Measurements from ENCODE around the gene OR8B3. TPM values are rescaled to one million over a fixed set of nuclear protein-coding genes. Genes with fewer than 3 reads are reported as not detected.

OR8B3 gene
- polyA plus RNA-seq, 1 donor from 2014 or later = not detected

DNA sequence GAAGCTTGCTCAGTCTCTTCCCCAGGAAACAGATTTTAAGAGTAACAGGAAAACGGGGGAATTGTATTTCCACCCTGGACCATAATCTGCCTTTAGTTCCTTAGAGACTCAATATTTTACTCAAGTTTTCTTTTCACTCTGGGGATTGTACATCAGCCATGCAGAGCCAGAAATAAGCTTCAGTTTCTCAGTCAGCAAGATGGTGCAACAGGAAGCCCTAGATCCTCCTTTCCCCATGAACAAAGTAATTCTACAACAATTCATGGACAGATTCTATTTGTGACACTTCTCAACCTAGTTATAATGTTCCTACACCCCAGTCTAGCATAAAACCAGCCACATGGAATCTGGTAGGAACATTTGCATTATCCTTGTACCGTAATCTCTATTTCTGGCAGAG, 39.3 kb downstream of the OR8B3 start:
- no peaks in the 10 kb centered on the region for H3K36me3 ChIP-seq (ENCODE audit: insufficient read depth, low read length)
- no peak overlapping the region for H3K4me2 ChIP-seq (ENCODE audit: low read length)
- no peaks in the 10 kb centered on the region for H3K79me2 ChIP-seq (replicated peaks; ENCODE audit: insufficient read depth, low read length)
- TF ChIP-seq MXI1 (conservative IDR thresholded peaks at IDR 0.05; ENCODE audit: poor library complexity, severe bottlenecking) (no peak), REST (IDR thresholded peaks at IDR 0.05; ENCODE audit: borderline replicate concordance) (no peak), SMC3 (conservative IDR thresholded peaks at IDR 0.05; ENCODE audit: poor library complexity) (no peak)
- H3K4me3 ChIP-seq (ENCODE audit: low read length) = no peak overlapping the region
- no peaks in the 10 kb centered on the region for H3K9me2 ChIP-seq (ENCODE audit: insufficient read depth, low read length)
- no peaks in the 10 kb centered on the region for H4K20me1 ChIP-seq (ENCODE audit: insufficient read depth)
- no peak overlapping the region for H2AFZ ChIP-seq (ENCODE audit: low read depth, low read length)
- H3K9ac ChIP-seq (ENCODE audit: low read length) = no peak overlapping the region
- no peaks in the 10 kb centered on the region for H3F3A ChIP-seq (ENCODE audit: insufficient read depth, low read length, poor library complexity, severe bottlenecking)
- H3K9me3 ChIP-seq (ENCODE audit: low read length) = no peaks in the 10 kb centered on the region
- no peaks in the 10 kb centered on the region for H3K27me3 ChIP-seq (ENCODE audit: insufficient read depth, low read depth, low read length)
- H3K27ac ChIP-seq (ENCODE audit: low read length) = no peak overlapping the region

DNA sequence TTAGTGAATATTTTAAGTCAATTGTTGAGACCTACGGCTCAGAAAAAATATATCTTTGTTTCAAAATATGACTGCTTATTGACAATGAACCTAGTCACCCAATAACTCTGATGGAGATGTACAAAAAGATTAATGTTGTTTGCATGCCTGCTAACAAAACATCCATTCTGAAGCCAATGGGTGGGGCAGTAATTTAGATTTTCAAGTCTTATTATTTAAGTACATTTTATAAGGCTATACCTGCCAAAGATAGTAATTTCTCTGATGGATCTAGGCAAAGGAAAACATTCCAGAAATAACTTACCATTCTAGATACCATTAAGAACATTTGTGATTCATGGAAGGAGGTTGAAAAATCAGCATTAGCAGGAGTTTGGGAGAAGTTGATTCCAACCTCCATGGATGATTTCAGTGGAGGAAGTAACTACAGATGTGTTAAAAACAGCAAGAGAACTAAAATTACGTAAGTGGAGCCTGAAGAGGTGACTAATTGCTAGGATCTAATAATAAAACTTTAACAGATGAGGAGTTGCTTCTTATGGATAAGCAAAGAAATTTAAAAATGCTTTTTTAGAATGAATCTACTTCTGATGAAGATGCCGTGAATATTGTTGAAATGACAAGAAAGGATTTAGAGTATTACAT, 52.4 kb downstream of the OR8B3 start:
- Histone ChIP-seq H3K4me2 (ENCODE audit: low read length) (no peak overlapping the region), H3K9ac (ENCODE audit: low read length) (no peak overlapping the region), H2AFZ (ENCODE audit: low read depth, low read length) (no peak overlapping the region), H3K27ac (ENCODE audit: low read length) (no peak overlapping the region), H3K4me3 (ENCODE audit: low read length) (no peak overlapping the region), H3K36me3 (ENCODE audit: insufficient read depth, low read length) (no peaks in the 10 kb centered on the region), H4K20me1 (ENCODE audit: insufficient read depth) (no peaks in the 10 kb centered on the region), H3K9me2 (ENCODE audit: insufficient read depth, low read length) (no peaks in the 10 kb centered on the region), H3K9me3 (ENCODE audit: low read length) (no peaks in the 10 kb centered on the region), H3K79me2 (replicated peaks; ENCODE audit: insufficient read depth, low read length) (no peaks in the 10 kb centered on the region), H3K27me3 (ENCODE audit: insufficient read depth, low read depth, low read length) (no peaks in the 10 kb centered on the region), H3F3A (ENCODE audit: insufficient read depth, low read length, poor library complexity, severe bottlenecking) (no peaks in the 10 kb centered on the region)
- TF ChIP-seq, protein P1, sequence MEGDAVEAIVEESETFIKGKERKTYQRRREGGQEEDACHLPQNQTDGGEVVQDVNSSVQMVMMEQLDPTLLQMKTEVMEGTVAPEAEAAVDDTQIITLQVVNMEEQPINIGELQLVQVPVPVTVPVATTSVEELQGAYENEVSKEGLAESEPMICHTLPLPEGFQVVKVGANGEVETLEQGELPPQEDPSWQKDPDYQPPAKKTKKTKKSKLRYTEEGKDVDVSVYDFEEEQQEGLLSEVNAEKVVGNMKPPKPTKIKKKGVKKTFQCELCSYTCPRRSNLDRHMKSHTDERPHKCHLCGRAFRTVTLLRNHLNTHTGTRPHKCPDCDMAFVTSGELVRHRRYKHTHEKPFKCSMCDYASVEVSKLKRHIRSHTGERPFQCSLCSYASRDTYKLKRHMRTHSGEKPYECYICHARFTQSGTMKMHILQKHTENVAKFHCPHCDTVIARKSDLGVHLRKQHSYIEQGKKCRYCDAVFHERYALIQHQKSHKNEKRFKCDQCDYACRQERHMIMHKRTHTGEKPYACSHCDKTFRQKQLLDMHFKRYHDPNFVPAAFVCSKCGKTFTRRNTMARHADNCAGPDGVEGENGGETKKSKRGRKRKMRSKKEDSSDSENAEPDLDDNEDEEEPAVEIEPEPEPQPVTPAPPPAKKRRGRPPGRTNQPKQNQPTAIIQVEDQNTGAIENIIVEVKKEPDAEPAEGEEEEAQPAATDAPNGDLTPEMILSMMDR (IDR thresholded peaks at IDR 0.05; ENCODE audit: poor library complexity, severe bottlenecking) = no peak
- TF ChIP-seq POLR2AphosphoS5 (IDR thresholded peaks at IDR 0.05) = no peak
- no peak for TF ChIP-seq EP300 (conservative IDR thresholded peaks at IDR 0.05; ENCODE audit: poor library complexity, severe bottlenecking)
- no peak for TF ChIP-seq MXI1 (conservative IDR thresholded peaks at IDR 0.05; ENCODE audit: poor library complexity, severe bottlenecking)
- no peak for TF ChIP-seq EZH2 (IDR thresholded peaks at IDR 0.05; ENCODE audit: borderline replicate concordance, insufficient read depth, low read length, poor library complexity, severe bottlenecking)
- TF ChIP-seq TAF1 (IDR thresholded peaks at IDR 0.05; ENCODE audit: low read depth) = no peak
- TF ChIP-seq SMC3 (conservative IDR thresholded peaks at IDR 0.05; ENCODE audit: poor library complexity) = no peak
- TF ChIP-seq REST (IDR thresholded peaks at IDR 0.05; ENCODE audit: borderline replicate concordance) = no peak
- TF ChIP-seq RAD21 (conservative IDR thresholded peaks at IDR 0.05) = no peak

Other genes with a start within 250 kb of the OR8B3 start
- gene OR10D3, start 215.7 kb downstream of the OR8B3 start, polyA plus RNA-seq = not detected in 2 replicates
- gene OR8G1, start 157.9 kb downstream of the OR8B3 start, polyA plus RNA-seq = not detected in 2 replicates
- gene OR8G5, start 142.6 kb downstream of the OR8B3 start, polyA plus RNA-seq = not detected in 2 replicates
- not detected in 2 replicates for gene OR8D1, start 85.1 kb downstream of the OR8B3 start, polyA plus RNA-seq
- not detected in 2 replicates for gene OR8D2, start 78.8 kb downstream of the OR8B3 start, polyA plus RNA-seq
- not detected in 2 replicates for gene OR8B2, start 14.5 kb downstream of the OR8B3 start, polyA plus RNA-seq
- gene OR8B4, start 25.8 kb upstream of the OR8B3 start, polyA plus RNA-seq = not detected in 2 replicates
- gene OR8B8, start 46.7 kb upstream of the OR8B3 start, polyA plus RNA-seq = not detected in 2 replicates
- gene OR8B12, start 144.6 kb upstream of the OR8B3 start, polyA plus RNA-seq = not detected in 2 replicates
- not detected in 2 replicates for gene OR8A1, start 171.0 kb upstream of the OR8B3 start, polyA plus RNA-seq
- not detected in 2 replicates for gene PANX3, start 212.4 kb upstream of the OR8B3 start, polyA plus RNA-seq
- gene TBRG1, start 223.8 kb upstream of the OR8B3 start, polyA plus RNA-seq = 83.2 and 89.2 TPM in 2 replicates

Data from neural cell (in vitro differentiated cells).